Fibroblast of peridontal ligament (primary cell): ENCODE results near the gene OR11H6.
A peak's percentile ranks its signal among the peaks of the same experiment; 100 is the strongest.
"Not testable (repeated sequence)": the region's sequence is repeated elsewhere in the genome, so short reads cannot be mapped to it uniquely, and the experiment has no call there.

ENCODE experiments used
- DNase-seq: peaks from one replicate; pipeline ENCODE4 v3.0.0-alpha.2; 2010; ENCODE audit errors: extremely low read depth

Gene OR11H6, protein sequence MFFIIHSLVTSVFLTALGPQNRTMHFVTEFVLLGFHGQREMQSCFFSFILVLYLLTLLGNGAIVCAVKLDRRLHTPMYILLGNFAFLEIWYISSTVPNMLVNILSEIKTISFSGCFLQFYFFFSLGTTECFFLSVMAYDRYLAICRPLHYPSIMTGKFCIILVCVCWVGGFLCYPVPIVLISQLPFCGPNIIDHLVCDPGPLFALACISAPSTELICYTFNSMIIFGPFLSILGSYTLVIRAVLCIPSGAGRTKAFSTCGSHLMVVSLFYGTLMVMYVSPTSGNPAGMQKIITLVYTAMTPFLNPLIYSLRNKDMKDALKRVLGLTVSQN

DNA sequence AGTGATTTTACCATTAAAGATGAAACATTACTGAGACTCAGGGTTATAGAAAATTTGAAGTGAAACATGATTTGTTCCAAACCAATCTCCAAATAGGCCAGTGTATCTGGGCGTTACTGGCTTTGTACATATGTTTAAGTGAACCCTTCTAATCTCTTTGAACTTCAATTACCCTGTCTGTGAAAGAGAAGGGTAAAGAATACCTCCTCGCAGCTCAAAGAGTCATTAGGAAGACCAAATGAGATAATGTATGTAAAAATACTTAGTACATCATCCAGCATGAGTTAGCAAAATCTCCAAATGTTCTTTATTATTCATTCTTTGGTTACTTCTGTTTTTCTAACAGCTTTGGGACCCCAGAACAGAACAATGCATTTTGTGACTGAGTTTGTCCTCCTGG, at the start of gene OR11H6:
Gene OR11H6, plus strand, starts transcription at position 301 of the 400 bp plus-strand sequence. Its CDS starts 0 bp downstream, at position 301.
- no peak for DNase-seq

DNA sequence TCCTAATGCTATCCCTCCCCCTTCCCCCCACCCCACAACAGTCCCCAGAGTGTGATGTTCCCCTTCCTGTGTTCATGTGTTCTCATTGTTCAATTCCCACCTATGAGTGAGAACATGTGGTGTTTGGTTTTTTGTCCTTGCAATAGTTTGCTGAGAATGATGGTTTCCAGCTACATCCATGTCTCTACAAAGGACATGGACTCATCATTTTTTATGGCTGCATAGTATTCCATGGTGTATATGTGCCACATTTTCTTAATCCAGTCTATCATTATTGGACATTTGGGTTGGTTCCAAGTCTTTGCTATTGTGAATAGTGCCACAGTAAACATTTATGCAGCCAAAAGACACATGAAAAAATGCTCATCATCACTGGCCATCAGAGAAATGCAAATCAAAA, 49.3 kb upstream of the OR11H6 start:
- not testable (repeated sequence) for DNase-seq

DNA sequence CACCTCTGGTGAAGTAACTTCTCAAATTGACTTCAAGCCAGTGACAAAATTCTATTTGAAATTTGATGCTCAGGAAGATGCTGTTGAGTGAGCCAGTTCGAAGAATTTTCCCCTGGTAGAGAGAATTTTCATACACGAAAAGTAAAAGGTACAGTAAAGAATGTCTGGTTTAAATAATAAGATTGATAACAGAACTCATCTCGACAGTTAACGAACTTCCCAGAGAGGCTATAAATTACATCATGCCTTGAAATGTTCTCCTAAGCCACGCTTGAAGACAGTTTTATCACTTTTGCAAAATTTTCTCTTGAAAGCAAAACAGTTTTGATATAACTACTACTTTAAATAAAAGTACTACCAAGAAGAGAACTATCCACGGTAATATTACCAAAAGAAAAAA, 47.2 kb upstream of the OR11H6 start:
- no peak for DNase-seq

DNA sequence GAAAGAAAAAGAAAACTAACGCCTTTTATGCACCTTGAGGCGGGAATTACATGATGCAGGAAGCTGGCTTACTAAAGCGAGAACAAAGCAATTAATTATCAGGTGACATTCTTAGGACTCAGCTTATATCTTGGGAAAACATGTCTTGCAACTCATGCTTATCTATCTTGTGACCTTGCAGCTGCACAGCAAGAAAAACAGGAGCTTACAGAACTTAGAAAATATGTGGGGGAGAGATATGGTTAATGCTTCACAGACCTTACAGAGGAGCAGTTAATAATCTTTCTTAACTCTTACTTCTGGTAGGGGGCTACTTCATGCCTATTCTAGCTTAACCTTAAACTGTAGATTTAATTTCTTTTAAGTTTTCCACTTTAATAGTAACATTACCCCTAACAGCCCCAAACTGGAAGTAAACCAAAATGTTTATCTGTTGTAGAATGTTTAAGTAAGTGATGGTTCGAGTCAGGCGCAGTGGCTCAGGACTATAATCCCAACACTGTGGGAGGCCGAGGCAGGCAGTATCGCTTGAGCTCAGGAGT, 46.0 kb upstream of the OR11H6 start:
- no peak for DNase-seq

DNA sequence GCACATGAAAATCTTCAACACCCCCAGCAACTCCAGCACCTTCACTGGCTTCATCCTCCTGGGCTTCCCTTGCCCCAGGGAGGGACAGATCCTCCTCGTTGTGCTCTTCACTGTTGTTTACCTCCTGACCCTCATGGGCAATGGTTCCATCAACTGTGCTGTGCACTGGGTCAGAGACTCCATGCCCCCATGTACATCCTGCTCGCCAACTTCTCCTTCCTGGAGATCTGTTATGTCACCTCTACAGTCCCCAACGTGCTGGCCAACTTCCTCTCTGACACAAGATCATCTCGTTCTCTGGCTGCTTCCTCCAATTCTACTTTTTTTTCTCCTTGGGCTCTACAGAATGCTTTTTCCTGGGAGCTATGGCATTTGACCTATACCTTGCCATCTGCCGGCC, 44.3 kb upstream of the OR11H6 start:
- DNase-seq = no peak

DNA sequence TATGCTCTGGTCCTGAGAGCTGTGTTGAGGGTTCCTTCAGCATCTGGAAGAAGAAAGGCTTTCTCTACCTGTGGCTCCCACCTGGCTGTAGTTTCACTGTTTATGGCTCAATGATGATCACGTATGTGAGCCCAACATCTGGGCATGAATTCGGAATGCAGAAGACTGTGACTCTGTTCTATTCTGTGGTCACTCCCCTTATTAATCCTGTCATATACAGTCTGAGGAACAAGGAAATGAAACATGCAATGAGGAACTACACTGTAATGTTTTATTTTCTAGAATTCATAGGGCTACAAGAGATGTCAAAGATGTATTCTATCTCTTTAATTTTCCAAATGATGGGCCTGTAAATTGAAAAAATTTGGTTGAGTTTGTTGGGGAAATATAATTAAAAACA, 43.6 kb upstream of the OR11H6 start:
- DNase-seq = no peak

DNA sequence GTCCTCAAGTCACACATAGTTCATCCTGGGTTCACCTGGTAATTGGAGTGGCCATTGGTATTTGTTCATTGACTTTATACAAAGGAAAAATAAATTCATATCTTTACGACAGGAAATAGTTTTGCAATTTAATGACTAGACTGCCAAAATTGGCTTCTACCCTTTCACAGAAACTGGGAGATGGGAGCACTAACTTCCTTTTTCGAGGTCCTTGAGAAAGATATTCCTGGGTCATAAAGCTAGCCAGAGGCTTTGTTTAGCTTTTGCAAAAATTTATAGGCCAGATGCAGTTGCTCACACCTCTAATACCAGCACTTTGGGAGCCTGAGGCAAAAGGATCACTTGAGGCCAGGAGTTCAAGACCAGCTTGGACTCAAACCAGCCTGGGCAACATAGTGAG, 43.0 kb upstream of the OR11H6 start:
- DNase-seq = no peak

DNA sequence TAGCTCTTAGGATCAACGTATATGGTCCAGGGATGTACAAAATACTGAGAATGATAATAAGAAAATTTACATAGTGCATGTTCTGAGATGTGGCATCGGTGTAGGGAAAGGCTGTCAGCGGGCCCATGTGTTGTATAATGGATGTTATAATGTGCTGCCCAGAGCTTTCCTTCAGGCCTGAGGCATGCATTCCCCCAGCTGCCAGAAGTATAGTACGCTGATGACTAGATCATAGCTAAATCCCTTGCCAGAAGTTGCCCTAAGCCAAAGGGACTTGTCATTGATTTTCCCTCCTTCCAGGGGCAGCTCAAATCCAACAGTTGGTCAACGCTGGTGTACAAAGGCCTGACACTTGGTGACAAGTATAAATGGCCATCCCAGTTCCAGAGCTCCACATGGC, 39.3 kb upstream of the OR11H6 start:
- no peak for DNase-seq

DNA sequence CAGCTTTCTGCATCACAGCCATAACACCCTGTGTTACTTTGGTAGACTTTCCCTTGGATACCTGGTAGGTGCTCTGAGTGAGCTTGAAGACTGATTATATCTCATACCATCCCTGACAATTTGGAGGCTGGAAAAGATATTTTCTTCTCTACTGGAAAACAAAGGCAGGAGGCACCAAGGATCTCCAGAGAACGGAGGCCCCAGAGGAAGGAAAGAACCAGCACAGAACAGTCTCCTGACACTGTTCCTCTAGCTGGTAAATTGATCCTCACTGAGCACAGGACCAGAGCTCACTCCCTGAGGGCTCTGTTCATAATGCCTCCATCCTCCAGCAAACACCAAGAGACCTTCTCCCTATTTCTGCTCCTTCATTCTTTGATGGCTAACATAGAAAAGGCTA, 32.9 kb upstream of the OR11H6 start, which contains the start of gene OR11G2:
Gene OR11G2, plus strand, starts transcription at position 301 of the 400 bp plus-strand sequence. CDS start 6,542 bp downstream, outside the sequence.
- DNase-seq = no peak

DNA sequence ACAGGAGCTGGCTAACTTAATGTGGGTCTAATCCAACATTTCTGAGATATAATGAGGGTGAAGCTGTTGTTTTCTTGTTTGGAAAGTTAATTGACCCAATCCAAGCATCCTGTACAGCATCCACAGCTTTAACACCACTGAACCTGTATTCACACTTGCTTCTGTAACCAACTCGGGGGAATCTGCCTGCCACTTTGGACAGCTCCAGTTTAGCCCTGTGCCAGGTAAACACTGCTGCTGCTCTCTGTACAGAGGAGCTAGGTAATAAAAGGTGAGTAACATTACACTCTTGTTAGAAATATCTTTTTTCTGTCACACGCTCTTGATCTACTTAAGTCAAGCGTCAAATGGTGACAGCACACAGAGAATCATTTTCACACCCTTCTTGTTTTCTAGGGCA, 32.1 kb upstream of the OR11H6 start:
- no peak for DNase-seq

DNA sequence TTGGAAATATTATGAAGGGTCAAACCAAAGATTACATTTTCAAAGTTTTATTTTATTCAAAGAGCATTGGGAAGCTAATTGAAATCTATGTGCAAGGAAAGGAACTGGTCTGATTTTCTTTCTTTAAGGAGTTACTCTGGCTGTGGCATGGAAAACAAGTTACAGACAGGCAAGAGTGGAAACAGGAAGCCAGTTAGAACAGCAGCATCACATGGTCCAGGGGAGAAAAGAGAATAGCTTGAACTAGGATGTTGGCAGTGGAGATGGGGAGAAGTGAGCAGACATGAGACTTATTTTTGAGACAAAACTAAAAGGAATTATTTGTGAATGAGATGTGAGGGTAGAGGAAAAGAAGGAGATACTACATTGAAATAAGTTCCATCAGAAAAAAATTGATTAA, 29.4 kb upstream of the OR11H6 start:
- DNase-seq = no peak

DNA sequence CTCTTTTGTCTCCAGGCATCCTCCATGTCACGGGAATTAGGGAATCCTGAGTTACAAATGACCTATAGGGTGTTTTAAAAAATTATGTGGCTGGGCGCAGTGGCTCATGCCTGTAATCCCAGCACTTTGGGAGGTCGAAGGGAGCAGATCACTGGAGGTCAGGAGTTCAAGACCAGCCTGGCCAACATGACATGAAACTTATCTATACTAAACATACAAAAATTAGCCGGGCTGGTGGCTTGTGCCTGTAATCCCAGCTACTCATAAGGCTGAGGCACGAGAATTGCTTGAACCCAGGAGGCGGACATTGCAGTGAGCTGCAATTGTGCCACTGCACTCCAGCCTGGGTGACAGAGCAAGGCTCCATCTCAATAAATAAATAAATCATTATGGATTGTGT, 28.3 kb upstream of the OR11H6 start:
- not testable (repeated sequence) for DNase-seq

DNA sequence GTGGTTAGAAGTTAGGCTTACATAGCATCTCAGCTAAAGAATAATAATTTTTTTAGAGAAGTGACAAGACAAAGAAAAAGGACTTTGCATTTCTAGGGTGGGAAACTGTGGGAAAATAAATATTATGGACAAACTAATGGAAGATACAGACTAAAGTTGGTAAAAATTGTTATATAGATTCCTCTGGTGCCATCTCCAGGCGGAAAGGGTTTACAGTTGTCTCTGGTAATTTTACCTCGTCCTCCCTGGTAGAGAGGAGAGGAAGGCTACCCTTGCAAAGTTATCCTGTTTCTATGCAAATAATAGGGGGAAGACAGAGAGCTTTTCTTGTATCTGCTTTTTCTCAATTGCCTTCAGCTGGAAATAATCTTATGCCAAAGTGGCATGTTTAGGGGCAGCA, 27.6 kb upstream of the OR11H6 start:
- DNase-seq = no peak

DNA sequence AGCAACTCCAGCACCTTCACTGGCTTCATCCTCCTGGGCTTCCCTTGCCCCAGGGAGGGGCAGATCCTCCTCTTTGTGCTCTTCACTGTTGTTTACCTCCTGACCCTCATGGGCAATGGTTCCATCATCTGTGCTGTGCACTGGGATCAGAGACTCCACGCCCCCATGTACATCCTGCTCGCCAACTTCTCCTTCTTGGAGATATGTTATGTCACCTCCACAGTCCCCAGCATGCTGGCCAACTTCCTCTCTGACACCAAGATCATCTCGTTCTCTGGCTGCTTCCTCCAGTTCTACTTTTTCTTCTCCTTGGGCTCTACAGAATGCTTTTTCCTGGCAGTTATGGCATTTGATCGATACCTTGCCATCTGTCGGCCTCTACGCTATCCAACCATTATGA, 26.1 kb upstream of the OR11H6 start:
- no peak for DNase-seq

DNA sequence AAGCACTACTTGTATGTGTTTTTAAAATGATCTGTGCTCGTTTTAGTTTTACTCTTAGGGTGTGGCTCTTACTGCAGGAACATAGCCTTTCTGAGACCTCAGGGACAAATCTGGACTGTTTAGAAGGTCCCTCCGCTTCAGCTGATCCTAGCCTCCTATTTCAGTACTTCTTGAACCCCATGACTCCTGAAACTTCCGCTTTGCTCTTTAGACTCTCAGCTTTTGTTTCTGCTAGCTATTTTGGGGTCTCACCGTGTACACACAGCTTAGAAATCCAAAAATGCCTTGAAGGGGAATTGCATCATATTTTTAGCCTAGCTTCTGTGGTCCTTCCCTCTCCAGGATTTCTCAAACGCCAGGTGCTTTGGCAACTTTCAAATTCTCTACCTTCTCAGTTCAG, 24.5 kb upstream of the OR11H6 start:
- no peak for DNase-seq

DNA sequence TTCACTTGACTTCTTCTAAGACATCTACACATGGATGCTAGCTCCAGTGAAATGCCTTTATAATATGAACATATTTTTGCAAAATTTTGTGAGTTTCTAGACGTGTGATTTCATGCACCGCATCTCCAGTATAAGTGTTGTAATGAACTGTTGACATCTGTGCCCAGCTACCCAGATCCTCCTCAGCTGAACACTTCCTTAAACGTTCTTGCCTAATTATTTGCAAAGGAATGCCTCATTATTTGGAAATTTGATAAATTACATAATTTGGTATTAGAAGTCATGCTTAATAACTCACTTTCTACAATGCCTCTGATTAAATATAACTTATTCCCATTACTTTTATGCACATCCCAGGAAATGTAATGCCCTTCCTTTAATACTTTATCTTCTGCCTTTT, 18.8 kb upstream of the OR11H6 start:
- no peak for DNase-seq

DNA sequence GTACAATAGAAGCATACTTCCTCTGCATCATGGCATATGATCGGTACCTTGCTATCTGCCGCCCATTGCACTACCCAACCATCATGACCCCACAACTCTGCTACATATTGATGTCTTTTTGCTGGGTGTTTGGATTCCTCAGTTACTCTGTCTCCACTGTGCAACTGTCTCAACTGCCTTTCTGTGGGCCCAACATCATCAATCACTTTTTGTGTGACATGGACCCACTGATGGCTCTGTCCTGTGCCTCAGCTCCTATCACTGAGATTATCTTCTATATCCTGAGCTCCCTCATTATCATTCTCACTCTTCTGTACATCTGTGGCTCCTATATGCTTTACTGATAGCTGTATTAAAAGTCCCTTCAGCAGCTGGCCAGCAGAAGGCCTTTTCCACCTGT, 13.9 kb upstream of the OR11H6 start:
- DNase-seq = no peak

DNA sequence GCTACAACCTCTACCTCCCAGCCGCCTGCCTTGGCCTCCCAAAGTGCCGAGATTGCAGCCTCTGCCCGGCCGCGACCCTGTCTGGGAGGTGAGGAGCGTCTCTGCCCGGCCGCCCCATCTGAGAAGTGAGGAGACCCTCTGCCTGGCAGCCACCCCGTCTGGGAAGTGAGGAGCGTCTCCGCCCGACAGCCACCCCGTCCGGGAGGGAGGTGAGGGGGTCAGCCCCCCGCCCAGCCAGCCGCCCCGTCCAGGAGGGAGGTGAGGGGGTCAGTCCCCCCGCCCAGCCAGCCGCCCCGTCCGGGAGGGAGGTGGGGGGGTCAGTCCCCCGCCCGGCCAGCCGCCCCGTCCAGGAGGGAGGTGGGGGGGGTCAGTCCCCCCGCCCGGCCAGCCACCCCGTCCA, 11.1 kb upstream of the OR11H6 start:
- DNase-seq = not testable (repeated sequence)

DNA sequence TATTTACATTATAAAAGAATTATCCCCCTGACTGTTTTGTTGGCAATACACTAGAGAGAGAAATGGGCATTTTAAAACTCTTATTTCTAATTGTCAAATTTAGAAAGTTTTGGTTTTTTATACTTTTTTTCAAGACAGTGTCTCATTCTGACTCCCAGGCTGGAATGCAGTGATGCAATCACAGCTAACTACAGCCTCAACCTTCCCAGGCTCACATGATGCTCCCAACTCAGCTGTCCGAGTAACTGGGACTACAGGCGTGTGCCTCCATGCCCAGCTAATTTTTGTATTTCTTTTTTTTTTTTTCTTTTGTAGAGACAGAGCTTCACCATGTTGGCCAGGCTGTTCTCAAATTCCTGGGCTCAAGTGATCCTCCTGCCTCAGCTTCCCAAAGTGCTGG, 8.3 kb upstream of the OR11H6 start:
- no peak for DNase-seq

DNA sequence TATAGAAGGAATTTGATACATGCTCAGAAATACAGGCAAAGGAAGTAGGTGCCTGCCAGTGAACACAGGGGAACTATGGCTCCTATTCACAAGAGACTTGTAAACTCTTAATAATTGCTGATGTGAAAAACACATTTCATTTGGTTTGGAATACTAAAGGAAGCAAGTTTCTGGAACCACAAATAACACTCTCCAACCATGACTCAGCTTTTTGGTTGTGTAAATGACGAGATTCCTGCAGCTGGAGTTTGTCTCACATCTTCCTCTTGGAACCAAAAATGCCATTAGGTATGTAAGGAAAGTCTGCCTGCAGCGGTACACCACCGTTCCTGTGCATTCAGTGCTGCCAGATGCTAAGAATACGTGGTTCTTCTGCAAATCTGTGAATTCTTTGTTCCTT, 4.5 kb upstream of the OR11H6 start:
- DNase-seq = peak; percentile 1

DNA sequence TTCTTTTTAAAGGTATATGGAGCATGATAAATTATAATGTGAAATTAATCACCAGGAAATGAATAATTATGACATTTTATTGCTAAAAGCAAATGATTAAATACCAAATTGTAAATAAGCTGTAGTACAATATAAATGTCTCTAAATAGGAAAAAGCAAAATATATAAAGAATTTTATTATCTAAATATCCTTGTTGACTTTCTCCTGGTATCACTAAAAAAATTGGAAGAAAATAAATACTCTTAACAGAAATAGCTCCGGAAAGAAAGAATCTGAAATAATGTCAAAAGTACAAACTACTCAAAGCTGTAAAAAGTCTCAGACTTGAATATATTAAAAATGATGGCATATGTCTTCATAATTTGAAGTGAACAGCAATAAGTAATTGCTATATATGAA, 5.2 kb downstream of the OR11H6 start, which contains the start of gene OR11H7:
Gene OR11H7, plus strand, starts transcription at position 301 of the 400 bp plus-strand sequence.
- DNase-seq = no peak

DNA sequence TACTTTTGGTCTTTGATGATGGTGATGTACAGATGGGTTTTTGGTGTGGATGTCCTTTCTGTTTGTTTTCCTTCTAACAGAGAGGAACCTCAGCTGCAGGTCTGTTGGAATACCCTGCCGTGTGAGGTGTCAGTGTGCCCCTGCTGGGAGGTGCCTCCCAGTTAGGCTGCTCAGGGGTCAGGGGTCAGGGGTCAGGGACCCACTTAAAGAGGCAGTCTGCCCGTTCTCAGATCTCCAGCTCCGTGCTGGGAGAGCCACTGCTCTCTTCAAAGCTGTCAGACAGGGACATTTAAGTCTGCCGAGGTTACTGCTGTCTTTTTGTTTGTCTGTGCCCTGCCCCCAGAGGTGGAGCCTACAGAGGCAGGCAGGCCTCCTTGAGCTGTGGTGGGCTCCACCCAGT, 11.9 kb downstream of the OR11H6 start:
- DNase-seq = not testable (repeated sequence)

DNA sequence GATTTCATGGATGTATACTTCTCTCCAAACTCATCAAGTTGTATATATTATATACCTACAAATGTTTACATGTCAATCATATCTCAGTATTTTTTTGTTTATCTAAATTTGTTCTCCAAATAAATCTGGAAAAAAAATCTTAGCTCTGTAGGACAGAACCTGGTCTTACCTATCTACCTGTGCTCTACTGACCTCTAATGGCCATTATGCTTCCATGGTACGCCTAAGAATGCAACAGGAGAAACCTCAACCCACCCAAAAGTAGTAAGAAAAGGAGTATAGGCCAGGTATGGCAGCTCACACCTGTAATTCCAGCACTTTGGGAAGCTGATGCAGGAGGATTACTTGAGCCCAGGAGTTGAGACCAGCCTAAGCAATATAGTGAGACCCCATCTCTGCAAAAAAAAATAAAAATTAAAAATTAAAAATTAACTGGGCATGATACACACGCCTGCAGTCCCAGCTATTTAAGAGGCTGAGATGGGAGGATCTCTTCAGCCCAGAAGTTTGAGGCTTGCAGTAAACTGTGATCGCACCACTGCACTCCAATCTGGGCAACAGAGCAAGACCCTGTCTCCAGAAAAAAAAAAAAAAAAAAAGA, 24.2 kb downstream of the OR11H6 start:
- no peak for DNase-seq
